Gastrocnemius medialis (tissue), 4 donors: ENCODE data around the gene LRRC63. TPM values are rescaled to one million over a fixed set of nuclear protein-coding genes. Genes with fewer than 3 reads are reported as not detected.

Experiments
- ATAC-seq, 2 donors: fragments of 150-250 bp; one replicate each; pipeline ENCODE4 v1.9.1; 2016
- DNase-seq, 2 donors: peaks; one replicate each; pipeline ENCODE4 v3.0.0-alpha.2; 2019
- H3K27ac ChIP-seq, 4 donors: fragments of 200-600 bp; sonication (generic); 1 replicate in 1 of 4; 2 replicates in 3 of 4; pipeline ENCODE4 v1.5.1; 2016 to 2018; ENCODE audit warnings: mild to moderate bottlenecking in 2 of 4, moderate library complexity in 1 of 4
- H3K27me3 ChIP-seq, 3 donors: fragments of 200-600 bp; sonication (generic) in 2 of 3; 1 replicate in 1 of 3; 2 replicates in 2 of 3; pipeline versions ENCODE4 v1.5.1 to v1.6.0; 2016 to 2019; ENCODE audit warnings: mild to moderate bottlenecking in 1 of 3, moderate library complexity in 1 of 3
- H3K36me3 ChIP-seq, 2 donors: fragments of 200-600 bp; sonication (generic) in 1 of 2; one replicate each; pipeline ENCODE4 v1.5.1; 2017 to 2018
- H3K4me1 ChIP-seq, 2 donors: fragments of 200-600 bp; sonication (generic) in 1 of 2; one replicate each; pipeline ENCODE4 v1.5.1; 2016 to 2017; ENCODE audit warnings: mild to moderate bottlenecking in 2 of 2
- H3K4me3 ChIP-seq, 4 donors: fragments of 200-600 bp; sonication (generic) in 3 of 4; 1 replicate in 1 of 4; 2 replicates in 3 of 4; pipeline ENCODE4 v1.5.1; 2016 to 2019; ENCODE audit warnings: mild to moderate bottlenecking in 2 of 4
- H3K9me3 ChIP-seq, 3 donors: fragments of 200-600 bp; sonication (generic) in 2 of 3; 1 replicate in 1 of 3; 2 replicates in 2 of 3; pipeline ENCODE4 v1.5.1; 2016 to 2019
- POLR2A ChIP-seq, 2 donors: fragments of 450-650 bp; IDR thresholded peaks; one replicate each; pipeline ENCODE4 v1.6.1; 2017; ENCODE audit warnings: antibody characterized with exemption in 2 of 2, mild to moderate bottlenecking in 2 of 2, moderate library complexity in 2 of 2
- in situ Hi-C, 4 donors: fragments of 200-750 bp; cut with MboI; loops; one replicate each; pipeline versions ENCODE4 v1.15.0 to v1.8.0; 2017; ENCODE audit warnings: low sequenced_read_pairs in 4 of 4
- intact Hi-C: fragments of 100-400 bp; cut with DNase I; formaldehyde crosslinking; loops from one replicate; pipeline ENCODE4 v1.15.1; 2023; ENCODE audit warnings: low total_unique reads
- total RNA-seq, 4 donors: library from RNA; depleted of rRNA; stranded (reverse); fragments of >200 nt; gene quantifications; one replicate each; pipeline versions ENCODE4 v1.1.0 to v1.2.3, GENCODE V29; 2016
- TF ChIP-seq, protein P1 (sequence below), 5 experiments: fragments of 450-650 bp in 3 of 5; fragments of 200-600 bp in 2 of 5; sonication (generic) in 2 of 5; IDR thresholded peaks in 4 of 5; conservative IDR thresholded peaks in 1 of 5; 1 replicate in 4 of 5; 2 replicates in 1 of 5; pipeline ENCODE4 v1.5.1; 2016 to 2019; ENCODE audit warnings: antibody characterized with exemption in 5 of 5, mild to moderate bottlenecking in 3 of 5, moderate library complexity in 3 of 5

The LRRC63 gene
- total RNA-seq, 4 donors from 2014 or later: not detected

DNA sequence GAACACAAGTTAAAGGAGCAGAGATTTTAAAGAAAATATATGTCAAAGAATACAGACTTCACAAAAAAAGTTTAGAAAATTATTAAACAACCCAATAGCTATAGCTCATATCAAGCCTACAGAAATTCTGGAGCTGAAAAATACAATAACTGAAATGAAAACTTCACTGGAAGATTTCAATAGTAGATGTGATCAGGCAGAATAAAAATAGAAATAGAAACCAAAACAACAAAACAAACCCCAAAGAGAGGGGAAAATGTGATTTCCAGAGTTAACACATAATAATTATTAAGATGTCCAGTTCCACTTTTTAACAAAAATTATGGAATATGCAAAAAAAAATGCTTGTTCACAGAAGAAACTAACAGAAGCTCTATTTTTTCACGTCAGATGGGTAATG lies 23.6 kb downstream of the LRRC63 start:
- no peak for TF ChIP-seq POLR2A (IDR thresholded peaks at IDR 0.05)
- TF ChIP-seq, protein P1, sequence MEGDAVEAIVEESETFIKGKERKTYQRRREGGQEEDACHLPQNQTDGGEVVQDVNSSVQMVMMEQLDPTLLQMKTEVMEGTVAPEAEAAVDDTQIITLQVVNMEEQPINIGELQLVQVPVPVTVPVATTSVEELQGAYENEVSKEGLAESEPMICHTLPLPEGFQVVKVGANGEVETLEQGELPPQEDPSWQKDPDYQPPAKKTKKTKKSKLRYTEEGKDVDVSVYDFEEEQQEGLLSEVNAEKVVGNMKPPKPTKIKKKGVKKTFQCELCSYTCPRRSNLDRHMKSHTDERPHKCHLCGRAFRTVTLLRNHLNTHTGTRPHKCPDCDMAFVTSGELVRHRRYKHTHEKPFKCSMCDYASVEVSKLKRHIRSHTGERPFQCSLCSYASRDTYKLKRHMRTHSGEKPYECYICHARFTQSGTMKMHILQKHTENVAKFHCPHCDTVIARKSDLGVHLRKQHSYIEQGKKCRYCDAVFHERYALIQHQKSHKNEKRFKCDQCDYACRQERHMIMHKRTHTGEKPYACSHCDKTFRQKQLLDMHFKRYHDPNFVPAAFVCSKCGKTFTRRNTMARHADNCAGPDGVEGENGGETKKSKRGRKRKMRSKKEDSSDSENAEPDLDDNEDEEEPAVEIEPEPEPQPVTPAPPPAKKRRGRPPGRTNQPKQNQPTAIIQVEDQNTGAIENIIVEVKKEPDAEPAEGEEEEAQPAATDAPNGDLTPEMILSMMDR (IDR thresholded peaks at IDR 0.05 in 4 of 5, conservative IDR thresholded peaks at IDR 0.05 in 1 of 5): no peak
- Histone ChIP-seq H3K4me3 (no peak overlapping the region), H3K36me3 (no peaks in the 10 kb centered on the region), H3K9me3 (peaks cover 0 to 7% (median 0%) of the 10 kb centered on the region in 3 donors), H3K27me3 (no peaks in the 10 kb centered on the region), H3K27ac (no peak overlapping the region), H3K4me1 (no peaks in the 10 kb centered on the region)
- intact Hi-C loops (no loop called here), in situ Hi-C loops (no loop called here)
- ATAC-seq (no peak), DNase-seq (no peak)

DNA sequence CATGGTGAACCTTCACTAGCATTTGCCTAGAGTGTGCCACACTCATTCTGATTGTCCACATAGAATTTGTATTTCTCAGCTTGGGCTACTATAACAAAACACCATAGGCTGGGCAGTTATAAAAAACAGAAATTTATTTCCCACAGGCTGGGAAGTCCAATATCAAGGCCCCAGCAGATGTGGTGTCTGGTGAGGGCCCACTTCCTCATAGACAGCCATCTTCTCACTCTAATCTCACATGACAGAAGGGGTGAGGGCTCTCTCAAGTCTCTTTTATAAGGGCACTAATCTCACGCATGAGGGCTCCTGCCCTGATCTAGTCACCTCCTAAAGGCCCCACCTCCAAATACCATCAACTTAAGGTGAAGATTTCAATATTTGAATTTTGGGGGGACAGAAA lies 53.6 kb downstream of the LRRC63 start:
- DNase-seq: no peak
- TF ChIP-seq POLR2A (IDR thresholded peaks at IDR 0.05): no peak
- TF ChIP-seq, protein P1 (IDR thresholded peaks at IDR 0.05 in 4 of 5, conservative IDR thresholded peaks at IDR 0.05 in 1 of 5): no peak

DNA sequence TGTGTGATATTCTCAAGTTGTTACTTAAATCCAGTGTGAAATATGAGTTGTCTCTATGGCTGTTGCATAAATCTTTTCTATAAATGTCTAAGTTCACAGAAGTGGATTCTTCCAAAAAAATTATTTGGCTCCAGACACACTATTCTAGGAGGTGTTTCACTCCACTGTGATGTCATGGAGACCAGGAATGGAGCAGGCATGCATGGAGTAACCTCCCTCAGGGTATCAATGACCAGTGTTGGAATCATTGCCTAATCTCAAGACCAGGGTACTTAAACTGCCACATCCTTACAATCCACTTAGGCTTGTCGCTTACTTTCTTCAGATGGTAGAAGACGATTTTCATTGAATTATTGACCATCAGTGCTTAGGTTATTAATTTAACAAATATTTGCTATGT lies 55.4 kb downstream of the LRRC63 start:
- H3K27me3 ChIP-seq: no peaks in the 10 kb centered on the region
- H3K9me3 ChIP-seq: no peaks in the 10 kb centered on the region
- no peaks in the 10 kb centered on the region for H3K4me1 ChIP-seq
- intact Hi-C loops: no loop called here
- DNase-seq (no peak), ATAC-seq (no peak)
- H3K36me3 ChIP-seq: no peaks in the 10 kb centered on the region
- no peak overlapping the region for H3K27ac ChIP-seq
- in situ Hi-C loops: no loop called here
- TF ChIP-seq POLR2A (IDR thresholded peaks at IDR 0.05): no peak
- no peak overlapping the region for H3K4me3 ChIP-seq

More for the DNA sequence above, 53.6 kb downstream of the LRRC63 start:
- Histone ChIP-seq H3K27ac (no peak overlapping the region), H3K36me3 (no peaks in the 10 kb centered on the region), H3K9me3 (no peaks in the 10 kb centered on the region), H3K4me3 (no peak overlapping the region), H3K4me1 (no peaks in the 10 kb centered on the region), H3K27me3 (no peaks in the 10 kb centered on the region)
- ATAC-seq: no peak
- in situ Hi-C loops: no loop called here
- intact Hi-C loops: no loop called here

DNA sequence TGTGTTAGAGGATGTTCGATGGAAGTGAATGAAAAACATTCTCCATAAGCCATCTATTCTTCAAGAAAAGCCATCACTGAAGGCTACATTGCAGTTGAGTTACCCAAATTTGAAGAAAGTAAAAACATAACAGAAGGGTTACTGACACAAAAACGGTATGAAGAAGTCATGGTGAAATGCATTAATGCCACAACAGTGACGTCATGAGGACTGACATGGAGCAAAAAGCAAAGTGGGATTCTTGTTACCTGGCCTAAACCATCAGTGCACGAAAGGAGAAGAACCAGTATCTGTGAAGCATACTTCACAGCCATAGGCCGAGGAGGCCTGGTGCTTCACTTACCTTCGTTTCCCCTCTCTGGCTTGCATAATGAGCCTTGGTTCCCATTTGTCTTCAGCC lies 58.7 kb downstream of the LRRC63 start:
- H3K9me3 ChIP-seq: no peaks in the 10 kb centered on the region
- H3K27ac ChIP-seq: no peak overlapping the region
- intact Hi-C loops: no loop called here
- H3K4me1 ChIP-seq: no peaks in the 10 kb centered on the region
- no peaks in the 10 kb centered on the region for H3K27me3 ChIP-seq
- no peak overlapping the region for H3K4me3 ChIP-seq
- DNase-seq (no peak), ATAC-seq (no peak)
- no peaks in the 10 kb centered on the region for H3K36me3 ChIP-seq
- in situ Hi-C loops: no loop called here
- TF ChIP-seq POLR2A (IDR thresholded peaks at IDR 0.05): no peak
- TF ChIP-seq, protein P1 (IDR thresholded peaks at IDR 0.05 in 4 of 5, conservative IDR thresholded peaks at IDR 0.05 in 1 of 5): no peak

DNA sequence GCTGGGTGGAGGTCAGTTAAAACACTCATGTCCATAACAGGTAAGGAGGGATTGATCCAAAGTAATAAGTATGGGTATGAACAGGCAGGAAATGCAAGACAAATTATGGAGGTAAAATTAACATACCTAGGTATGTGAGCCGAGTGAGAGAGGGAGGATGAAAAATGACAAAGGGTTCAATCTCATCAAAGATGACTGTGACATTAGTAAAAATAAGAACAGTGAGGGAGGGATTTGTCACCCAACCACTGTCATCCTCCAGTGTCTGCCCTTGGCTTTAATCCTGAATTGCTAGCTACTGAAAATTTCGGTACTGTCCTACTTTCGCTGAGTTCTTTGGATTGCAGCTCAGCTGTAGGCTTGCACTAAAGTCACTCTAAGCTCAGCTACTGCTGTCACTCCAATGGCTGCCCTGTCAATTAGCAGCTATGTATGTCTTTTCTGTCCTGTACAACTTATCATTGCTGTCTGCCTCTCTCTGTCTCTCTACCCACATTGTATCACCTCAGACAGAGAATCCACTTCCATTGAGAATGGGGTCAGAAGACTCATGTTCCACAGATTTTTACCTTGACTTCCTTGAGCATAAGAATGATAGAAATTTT lies 62.5 kb downstream of the LRRC63 start:
- DNase-seq (no peak), ATAC-seq (no peak)
- no peaks in the 10 kb centered on the region for H3K36me3 ChIP-seq
- H3K4me1 ChIP-seq: no peaks in the 10 kb centered on the region
- H3K4me3 ChIP-seq: no peak overlapping the region
- H3K9me3 ChIP-seq: no peaks in the 10 kb centered on the region
- H3K27ac ChIP-seq: no peak overlapping the region
- no peaks in the 10 kb centered on the region for H3K27me3 ChIP-seq
- intact Hi-C loops (no loop called here), in situ Hi-C loops (no loop called here)
- no peak for TF ChIP-seq POLR2A (IDR thresholded peaks at IDR 0.05)
- TF ChIP-seq, protein P1 (IDR thresholded peaks at IDR 0.05 in 4 of 5, conservative IDR thresholded peaks at IDR 0.05 in 1 of 5): no peak
